KMS-11 (cell line): ENCODE data around the gene ST3GAL4.
"Not testable (repeated sequence)": the region's sequence is repeated elsewhere in the genome, so short reads cannot be mapped to it uniquely, and the experiment has no call there.

ENCODE experiments used
- H2AFZ ChIP-seq: fragments of 200-600 bp; sonication (generic); 2 replicates; pipeline ENCODE4 v1.6.1; 2016; ENCODE audit warnings: antibody characterized with exemption, mixed run types, low read depth
- H3K27ac ChIP-seq: fragments of 200-600 bp; sonication (generic); 2 replicates; pipeline ENCODE4 v1.6.1; 2016; ENCODE audit warnings: mild to moderate bottlenecking, mixed run types
- H3K27me3 ChIP-seq: fragments of 200-600 bp; sonication (generic); 2 replicates; pipeline ENCODE4 v1.6.1; 2017; ENCODE audit warnings: mild to moderate bottlenecking, low read depth, mixed run types, moderate library complexity; ENCODE audit not compliant: insufficient read depth
- H3K36me3 ChIP-seq: fragments of 200-600 bp; sonication (generic); 2 replicates; pipeline ENCODE4 v1.6.1; 2017; ENCODE audit warnings: mild to moderate bottlenecking, mixed run types; ENCODE audit not compliant: insufficient read depth
- H3K4me1 ChIP-seq: fragments of 200-600 bp; sonication (generic); 2 replicates; pipeline ENCODE4 v1.6.1; 2016; ENCODE audit warnings: mild to moderate bottlenecking, low read depth, mixed run types; ENCODE audit not compliant: poor library complexity, severe bottlenecking
- H3K4me2 ChIP-seq: fragments of 200-600 bp; sonication (generic); 2 replicates; pipeline ENCODE4 v1.7.0; 2016; ENCODE audit warnings: mild to moderate bottlenecking, mixed run types
- H3K4me3 ChIP-seq: fragments of 200-600 bp; sonication (generic); IDR thresholded peaks from 2 replicates; pipeline ENCODE4 v1.6.1; 2017; ENCODE audit warnings: low read depth, low read length, mixed read lengths; ENCODE audit not compliant: insufficient read depth
- H3K79me2 ChIP-seq: fragments of 200-600 bp; sonication (generic); 2 replicates; pipeline ENCODE4 v1.6.1; 2016; ENCODE audit warnings: low read depth, mixed run types; ENCODE audit not compliant: insufficient read depth
- H3K9ac ChIP-seq: fragments of 200-600 bp; sonication (generic); 2 replicates; pipeline ENCODE4 v1.6.1; 2016; ENCODE audit warnings: mild to moderate bottlenecking, mixed run types
- H4K20me1 ChIP-seq: fragments of 200-600 bp; sonication (generic); 2 replicates; pipeline ENCODE4 v1.6.1; 2016; ENCODE audit warnings: mild to moderate bottlenecking, mixed run types; ENCODE audit not compliant: insufficient read depth
- TF ChIP-seq, protein P1 (sequence below): fragments of 200-600 bp; sonication (generic); conservative IDR thresholded peaks from 2 replicates; pipeline ENCODE4 v1.6.1; 2017; ENCODE audit warnings: low read depth, mild to moderate bottlenecking, antibody characterized with exemption, low read length, moderate library complexity, mixed read lengths

ST3GAL4 gene

DNA sequence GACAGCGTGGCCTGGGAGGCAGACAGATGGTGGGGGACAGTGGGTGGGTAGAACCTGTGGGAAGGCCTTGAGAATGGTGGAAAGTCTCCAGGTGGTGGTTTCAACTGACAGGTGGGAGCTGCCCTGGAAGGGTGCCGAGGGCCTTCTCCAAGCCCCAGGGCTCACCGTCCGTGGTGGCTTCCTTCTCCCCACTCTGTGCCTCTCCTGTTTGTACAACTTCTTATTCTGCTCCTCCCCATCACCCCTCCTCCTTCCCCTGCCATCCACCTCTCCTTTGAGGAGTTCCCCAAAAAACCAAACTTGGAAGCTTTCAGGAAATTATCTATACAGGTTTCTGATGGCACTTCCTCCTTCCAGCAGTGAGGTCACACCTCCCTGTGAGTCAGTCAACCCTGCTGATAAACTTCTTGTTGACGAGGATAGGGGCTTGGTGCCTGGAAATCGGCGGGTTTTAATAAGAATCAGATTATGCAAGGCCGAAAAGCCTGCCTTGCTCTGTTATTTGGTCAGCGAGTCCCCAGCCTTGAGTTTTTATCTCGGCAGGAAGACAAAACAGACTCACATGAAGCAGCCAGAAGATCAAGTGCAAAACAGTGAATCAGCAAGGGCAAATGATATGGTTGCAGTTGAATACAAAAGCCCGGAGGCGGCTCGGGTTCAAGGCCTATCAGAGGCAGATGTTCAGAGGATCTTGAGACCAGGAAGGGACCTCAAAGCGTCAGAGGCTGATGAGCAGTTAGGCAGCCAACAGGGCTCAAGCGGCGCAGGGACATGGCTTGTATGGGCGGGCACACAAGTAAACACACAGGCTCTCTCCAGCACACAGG lies 9.5 kb upstream of the ST3GAL4 start:
- H3K27me3 ChIP-seq, result no peaks in the 10 kb centered on the region
- TF ChIP-seq, protein P1, sequence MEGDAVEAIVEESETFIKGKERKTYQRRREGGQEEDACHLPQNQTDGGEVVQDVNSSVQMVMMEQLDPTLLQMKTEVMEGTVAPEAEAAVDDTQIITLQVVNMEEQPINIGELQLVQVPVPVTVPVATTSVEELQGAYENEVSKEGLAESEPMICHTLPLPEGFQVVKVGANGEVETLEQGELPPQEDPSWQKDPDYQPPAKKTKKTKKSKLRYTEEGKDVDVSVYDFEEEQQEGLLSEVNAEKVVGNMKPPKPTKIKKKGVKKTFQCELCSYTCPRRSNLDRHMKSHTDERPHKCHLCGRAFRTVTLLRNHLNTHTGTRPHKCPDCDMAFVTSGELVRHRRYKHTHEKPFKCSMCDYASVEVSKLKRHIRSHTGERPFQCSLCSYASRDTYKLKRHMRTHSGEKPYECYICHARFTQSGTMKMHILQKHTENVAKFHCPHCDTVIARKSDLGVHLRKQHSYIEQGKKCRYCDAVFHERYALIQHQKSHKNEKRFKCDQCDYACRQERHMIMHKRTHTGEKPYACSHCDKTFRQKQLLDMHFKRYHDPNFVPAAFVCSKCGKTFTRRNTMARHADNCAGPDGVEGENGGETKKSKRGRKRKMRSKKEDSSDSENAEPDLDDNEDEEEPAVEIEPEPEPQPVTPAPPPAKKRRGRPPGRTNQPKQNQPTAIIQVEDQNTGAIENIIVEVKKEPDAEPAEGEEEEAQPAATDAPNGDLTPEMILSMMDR, result no peak
- no peaks in the 10 kb centered on the region for H4K20me1 ChIP-seq
- no peak overlapping the region for H2AFZ ChIP-seq
- no peak overlapping the region for H3K9ac ChIP-seq
- no peaks in the 10 kb centered on the region for H3K79me2 ChIP-seq
- H3K27ac ChIP-seq, result no peak overlapping the region
- H3K4me2 ChIP-seq, result no peak overlapping the region
- H3K36me3 ChIP-seq, result no peaks in the 10 kb centered on the region
- H3K4me3 ChIP-seq, result no peak overlapping the region
- H3K4me1 ChIP-seq, result peaks cover 13% of the 10 kb centered on the region

DNA sequence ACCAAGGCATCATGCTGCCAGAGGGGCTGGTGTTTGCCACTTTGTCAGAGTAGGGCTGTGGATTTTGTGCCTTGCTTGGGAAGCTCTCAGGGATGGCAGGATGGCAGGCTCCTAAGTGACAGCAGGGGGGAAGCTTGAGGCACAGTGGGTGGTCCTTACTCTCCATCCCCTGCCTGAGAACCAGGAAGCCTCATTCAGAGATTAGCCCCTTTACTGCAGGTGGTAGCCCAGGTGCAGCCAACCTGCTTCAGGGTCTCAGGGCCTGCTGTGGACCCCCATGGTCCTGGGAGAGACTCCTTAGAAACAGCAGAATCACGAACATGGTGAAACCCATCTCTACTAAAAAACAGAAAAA lies 8.9 kb upstream of the ST3GAL4 start:
- Histone ChIP-seq H2AFZ (no peak overlapping the region), H3K9ac (no peak overlapping the region), H4K20me1 (no peaks in the 10 kb centered on the region), H3K4me3 (no peak overlapping the region), H3K79me2 (no peaks in the 10 kb centered on the region), H3K27me3 (no peaks in the 10 kb centered on the region), H3K36me3 (no peaks in the 10 kb centered on the region), H3K27ac (no peak overlapping the region), H3K4me1 (peaks cover 18% of the 10 kb centered on the region), H3K4me2 (no peak overlapping the region)
- TF ChIP-seq, protein P1, result no peak

DNA sequence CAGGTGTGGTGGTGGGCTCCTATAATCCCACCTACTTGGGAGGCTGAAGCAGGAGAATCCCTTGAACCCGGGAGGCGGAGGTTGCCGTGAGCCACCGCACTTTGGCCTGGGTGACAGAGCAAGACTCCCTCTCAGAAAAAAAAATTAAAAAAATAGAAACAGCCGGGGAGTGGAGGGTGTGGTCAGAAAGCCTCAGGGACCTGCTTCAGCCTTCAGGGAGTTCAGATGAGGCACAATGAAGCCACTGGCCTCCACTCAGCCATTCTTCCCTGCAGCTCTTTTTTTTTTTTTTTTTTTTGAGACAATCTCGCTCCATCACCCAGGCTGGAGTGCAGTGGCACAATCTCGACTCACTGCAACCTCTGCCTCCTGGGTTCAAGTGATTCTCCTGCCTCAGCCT lies 8.5 kb upstream of the ST3GAL4 start:
- peaks cover 22% of the 10 kb centered on the region for H3K4me1 ChIP-seq
- H3K36me3 ChIP-seq, H3K79me2 ChIP-seq, H3K9ac ChIP-seq, H2AFZ ChIP-seq, H4K20me1 ChIP-seq, H3K4me2 ChIP-seq, H3K4me3 ChIP-seq, H3K27ac ChIP-seq, H3K27me3 ChIP-seq: not testable (repeated sequence)

DNA sequence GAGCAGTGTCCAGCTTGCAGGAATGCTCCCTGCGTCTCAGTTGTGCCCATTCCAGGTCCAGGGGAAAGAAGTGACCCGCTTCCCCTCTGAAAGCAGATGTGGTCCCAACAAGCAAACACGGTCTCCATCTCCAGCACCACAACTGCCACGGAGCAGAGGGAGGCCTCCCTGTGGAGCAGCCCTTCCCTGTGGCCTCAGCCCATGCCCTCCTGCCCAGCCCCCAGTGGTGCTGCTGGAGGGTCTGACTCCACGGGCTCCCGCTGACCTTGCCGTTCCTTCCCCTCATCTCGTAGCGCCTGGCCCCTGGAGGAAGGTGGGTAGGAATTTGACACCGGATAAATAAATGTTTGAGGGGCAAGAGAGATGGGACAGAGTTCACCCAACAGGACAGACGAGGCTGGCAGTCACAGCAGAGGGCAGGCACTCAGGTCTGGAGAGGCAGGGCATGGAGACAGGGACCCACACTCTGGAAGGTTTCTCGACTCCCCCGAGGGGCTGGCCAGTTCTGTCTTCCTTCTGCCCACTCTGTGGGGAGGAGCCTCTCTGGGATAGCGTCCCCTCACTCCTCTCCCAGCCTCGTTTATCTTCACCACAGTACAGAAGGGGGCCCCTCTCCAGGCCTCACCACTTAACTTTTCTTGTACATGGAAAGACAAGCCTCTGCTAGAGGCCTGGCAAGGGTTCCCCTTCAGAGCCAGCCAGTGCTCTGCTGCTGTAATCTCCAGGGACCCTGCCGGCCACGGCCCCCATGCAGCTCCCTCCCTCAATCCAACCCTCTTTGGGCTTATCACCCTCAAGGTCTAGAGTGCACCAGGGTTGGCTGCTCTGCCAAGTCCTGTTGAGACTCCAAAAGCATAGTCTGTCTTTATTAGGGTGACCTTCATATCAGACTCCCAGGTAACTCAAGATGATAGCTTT lies 7.5 kb upstream of the ST3GAL4 start:
- H3K4me3 ChIP-seq, result no peak overlapping the region
- no peak overlapping the region for H3K9ac ChIP-seq
- no peaks in the 10 kb centered on the region for H3K36me3 ChIP-seq
- H3K4me1 ChIP-seq, result peaks cover 33% of the 10 kb centered on the region
- H2AFZ ChIP-seq, result no peak overlapping the region
- no peaks in the 10 kb centered on the region for H3K27me3 ChIP-seq
- TF ChIP-seq, protein P1, result no peak
- H3K79me2 ChIP-seq, result 0 out of 2 replicates have a peak, but pooled peaks cover 10% of the 10 kb centered on the region
- H4K20me1 ChIP-seq, result no peaks in the 10 kb centered on the region
- no peak overlapping the region for H3K27ac ChIP-seq
- no peak overlapping the region for H3K4me2 ChIP-seq
